GM12878 (cell line): Measurements from ENCODE around the gene ERVK3-1.

Source experiments
- EP300 ChIP-seq, 2 experiments: fragments of 150-350 bp in 1 of 2; IDR thresholded peaks; 2 replicates each; pipeline ENCODE4 v1.6.1; 2011 to 2012; ENCODE audit warnings: low read depth in 2 of 2, low read length in 2 of 2, borderline replicate concordance in 1 of 2, improper control_type of control experiment in 1 of 2, inconsistent platforms in 1 of 2; ENCODE audit not compliant: control insufficient read depth in 1 of 2
- EZH2 ChIP-seq: IDR thresholded peaks from 2 replicates; pipeline ENCODE4 v1.6.1; 2012; ENCODE audit warnings: low read depth, mild to moderate bottlenecking, control low read depth, inconsistent platforms, low read length, borderline replicate concordance; ENCODE audit not compliant: control insufficient read depth
- NFIC ChIP-seq: IDR thresholded peaks from 2 replicates; pipeline ENCODE4 v1.6.1; 2012; ENCODE audit warnings: low read depth, mild to moderate bottlenecking, inconsistent platforms, low read length, moderate library complexity
- NFYB ChIP-seq: IDR thresholded peaks from 2 replicates; pipeline ENCODE4 v1.6.1; 2011; ENCODE audit warnings: low read depth, mild to moderate bottlenecking, low read length, improper control_type of control experiment, moderate library complexity; ENCODE audit not compliant: insufficient read depth
- POLR2A ChIP-seq: IDR thresholded peaks from 2 replicates; pipeline ENCODE4 v1.6.1; 2011; ENCODE audit warnings: low read depth, mild to moderate bottlenecking, low read length
- RAD21 ChIP-seq: IDR thresholded peaks from 2 replicates; pipeline ENCODE4 v1.6.1; 2011; ENCODE audit warnings: mild to moderate bottlenecking, low read depth, low read length, moderate library complexity; ENCODE audit not compliant: insufficient read depth
- SUZ12 ChIP-seq: fragments of 200-600 bp; sonication (generic); IDR thresholded peaks from one replicate; pipeline ENCODE4 v1.6.1; 2018; ENCODE audit warnings: antibody characterized with exemption, mild to moderate bottlenecking; ENCODE audit not compliant: unreplicated experiment
- TF ChIP-seq, protein P1 (sequence below): IDR thresholded peaks from 2 replicates; pipeline ENCODE4 v1.6.1; 2012; ENCODE audit warnings: mild to moderate bottlenecking, low read depth, low read length
- TF ChIP-seq, protein P2 (sequence below), 3 experiments: IDR thresholded peaks in 2 of 3; conservative IDR thresholded peaks in 1 of 3; 2 replicates each; pipeline ENCODE4 v1.5.1; 2011; ENCODE audit warnings: low read depth in 3 of 3, low read length in 3 of 3, mild to moderate bottlenecking in 3 of 3, control low read depth in 2 of 3, moderate library complexity in 2 of 3, inconsistent platforms in 1 of 3, mixed read lengths in 1 of 3; ENCODE audit not compliant: control insufficient read depth in 2 of 3, insufficient read depth in 1 of 3; ENCODE audit errors: extremely low read depth in 1 of 3
- TF ChIP-seq, protein P3 (sequence below): IDR thresholded peaks from 2 replicates; pipeline ENCODE4 v1.6.1; 2012; ENCODE audit warnings: low read depth, low read length, improper control_type of control experiment

DNA sequence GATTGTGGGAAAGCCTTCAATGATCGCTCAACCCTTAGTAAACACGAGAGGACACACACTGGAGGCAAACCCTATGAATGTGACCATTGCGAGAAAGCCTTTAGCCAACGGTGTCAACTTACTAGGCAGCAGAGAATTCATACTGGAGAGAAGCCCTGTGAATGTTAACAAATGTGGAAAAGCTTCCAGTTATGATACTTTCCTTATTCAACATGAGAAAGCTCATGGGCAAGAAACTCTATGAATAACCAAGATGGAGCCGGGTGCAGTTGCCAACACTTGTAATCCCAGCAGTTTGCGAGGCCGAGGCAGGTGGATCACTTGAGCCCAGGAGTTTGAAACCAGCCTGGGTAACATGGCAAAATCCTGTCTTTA is 42.3 kb upstream of the ERVK3-1 start:
- TF ChIP-seq, protein P1, sequence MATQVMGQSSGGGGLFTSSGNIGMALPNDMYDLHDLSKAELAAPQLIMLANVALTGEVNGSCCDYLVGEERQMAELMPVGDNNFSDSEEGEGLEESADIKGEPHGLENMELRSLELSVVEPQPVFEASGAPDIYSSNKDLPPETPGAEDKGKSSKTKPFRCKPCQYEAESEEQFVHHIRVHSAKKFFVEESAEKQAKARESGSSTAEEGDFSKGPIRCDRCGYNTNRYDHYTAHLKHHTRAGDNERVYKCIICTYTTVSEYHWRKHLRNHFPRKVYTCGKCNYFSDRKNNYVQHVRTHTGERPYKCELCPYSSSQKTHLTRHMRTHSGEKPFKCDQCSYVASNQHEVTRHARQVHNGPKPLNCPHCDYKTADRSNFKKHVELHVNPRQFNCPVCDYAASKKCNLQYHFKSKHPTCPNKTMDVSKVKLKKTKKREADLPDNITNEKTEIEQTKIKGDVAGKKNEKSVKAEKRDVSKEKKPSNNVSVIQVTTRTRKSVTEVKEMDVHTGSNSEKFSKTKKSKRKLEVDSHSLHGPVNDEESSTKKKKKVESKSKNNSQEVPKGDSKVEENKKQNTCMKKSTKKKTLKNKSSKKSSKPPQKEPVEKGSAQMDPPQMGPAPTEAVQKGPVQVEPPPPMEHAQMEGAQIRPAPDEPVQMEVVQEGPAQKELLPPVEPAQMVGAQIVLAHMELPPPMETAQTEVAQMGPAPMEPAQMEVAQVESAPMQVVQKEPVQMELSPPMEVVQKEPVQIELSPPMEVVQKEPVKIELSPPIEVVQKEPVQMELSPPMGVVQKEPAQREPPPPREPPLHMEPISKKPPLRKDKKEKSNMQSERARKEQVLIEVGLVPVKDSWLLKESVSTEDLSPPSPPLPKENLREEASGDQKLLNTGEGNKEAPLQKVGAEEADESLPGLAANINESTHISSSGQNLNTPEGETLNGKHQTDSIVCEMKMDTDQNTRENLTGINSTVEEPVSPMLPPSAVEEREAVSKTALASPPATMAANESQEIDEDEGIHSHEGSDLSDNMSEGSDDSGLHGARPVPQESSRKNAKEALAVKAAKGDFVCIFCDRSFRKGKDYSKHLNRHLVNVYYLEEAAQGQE, result no peak
- TF ChIP-seq NFIC (no peak), RAD21 (no peak), EZH2 (no peak), SUZ12 (no peak), EP300 (IDR thresholded peaks at IDR 0.05; ENCODE audit: borderline replicate concordance in 1 of 2, control insufficient read depth in 1 of 2, low read depth in 2 of 2, low read length in 2 of 2) (no peak), NFYB (no peak), POLR2A (no peak)
- TF ChIP-seq, protein P2, sequence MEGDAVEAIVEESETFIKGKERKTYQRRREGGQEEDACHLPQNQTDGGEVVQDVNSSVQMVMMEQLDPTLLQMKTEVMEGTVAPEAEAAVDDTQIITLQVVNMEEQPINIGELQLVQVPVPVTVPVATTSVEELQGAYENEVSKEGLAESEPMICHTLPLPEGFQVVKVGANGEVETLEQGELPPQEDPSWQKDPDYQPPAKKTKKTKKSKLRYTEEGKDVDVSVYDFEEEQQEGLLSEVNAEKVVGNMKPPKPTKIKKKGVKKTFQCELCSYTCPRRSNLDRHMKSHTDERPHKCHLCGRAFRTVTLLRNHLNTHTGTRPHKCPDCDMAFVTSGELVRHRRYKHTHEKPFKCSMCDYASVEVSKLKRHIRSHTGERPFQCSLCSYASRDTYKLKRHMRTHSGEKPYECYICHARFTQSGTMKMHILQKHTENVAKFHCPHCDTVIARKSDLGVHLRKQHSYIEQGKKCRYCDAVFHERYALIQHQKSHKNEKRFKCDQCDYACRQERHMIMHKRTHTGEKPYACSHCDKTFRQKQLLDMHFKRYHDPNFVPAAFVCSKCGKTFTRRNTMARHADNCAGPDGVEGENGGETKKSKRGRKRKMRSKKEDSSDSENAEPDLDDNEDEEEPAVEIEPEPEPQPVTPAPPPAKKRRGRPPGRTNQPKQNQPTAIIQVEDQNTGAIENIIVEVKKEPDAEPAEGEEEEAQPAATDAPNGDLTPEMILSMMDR (IDR thresholded peaks at IDR 0.05 in 2 of 3, conservative IDR thresholded peaks at IDR 0.05 in 1 of 3; ENCODE audit: control insufficient read depth in 2 of 3, extremely low read depth in 1 of 3, insufficient read depth in 1 of 3, low read depth in 3 of 3, low read length in 3 of 3), result no peak
- TF ChIP-seq, protein P3, sequence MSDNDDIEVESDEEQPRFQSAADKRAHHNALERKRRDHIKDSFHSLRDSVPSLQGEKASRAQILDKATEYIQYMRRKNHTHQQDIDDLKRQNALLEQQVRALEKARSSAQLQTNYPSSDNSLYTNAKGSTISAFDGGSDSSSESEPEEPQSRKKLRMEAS, result no peak
